Gastroesophageal sphincter (tissue), 4 donors: Measurements from ENCODE around the gene IQSEC1. TPM values are rescaled to one million over a fixed set of nuclear protein-coding genes. Genes with fewer than 3 reads are reported as not detected.

Experiments used
- ATAC-seq: fragments of 150-250 bp; one replicate; pipeline ENCODE4 v1.9.1; 2016; ENCODE audit warnings: mild to moderate bottlenecking, moderate library complexity
- H3K27ac ChIP-seq, 4 donors: fragments of 200-600 bp; sonication (generic) in 3 of 4; 1 replicate in 3 of 4; 2 replicates in 1 of 4; pipeline ENCODE4 v1.5.1; 2016 to 2019
- H3K27me3 ChIP-seq: fragments of 200-600 bp; sonication (generic); one replicate; pipeline ENCODE4 v1.5.1; 2019
- H3K36me3 ChIP-seq, 2 donors: fragments of 200-600 bp; sonication (generic); one replicate each; pipeline ENCODE4 v1.5.1; 2019; ENCODE audit warnings: control low read depth in 1 of 2
- H3K4me1 ChIP-seq, 3 donors: fragments of 200-600 bp; sonication (generic); 1 replicate in 2 of 3; 2 replicates in 1 of 3; pipeline ENCODE4 v1.5.1; 2016 to 2019; ENCODE audit warnings: control low read depth in 2 of 3
- H3K4me3 ChIP-seq, 2 donors: fragments of 200-600 bp; sonication (generic); one replicate each; pipeline ENCODE4 v1.5.1; 2019; ENCODE audit warnings: mild to moderate bottlenecking in 1 of 2, moderate library complexity in 1 of 2
- H3K9me3 ChIP-seq, 3 donors: fragments of 200-600 bp; sonication (generic); one replicate each; pipeline ENCODE4 v1.5.1; 2017 to 2019; ENCODE audit warnings: control low read depth in 2 of 3
- CTCF ChIP-seq, 4 experiments: fragments of 200-600 bp in 2 of 4; fragments of 450-650 bp in 2 of 4; sonication (generic) in 1 of 4; IDR thresholded peaks; one replicate each; pipeline ENCODE4 v1.5.1; 2017 to 2019; ENCODE audit warnings: antibody characterized with exemption in 4 of 4, mild to moderate bottlenecking in 2 of 4, moderate library complexity in 2 of 4
- EP300 ChIP-seq: sonication (generic); formaldehyde crosslinking; IDR thresholded peaks from one replicate; pipeline ENCODE4 v1.6.1; 2017; ENCODE audit warnings: antibody characterized with exemption, mild to moderate bottlenecking
- POLR2A ChIP-seq, 2 donors: fragments of 450-650 bp; IDR thresholded peaks; one replicate each; pipeline ENCODE4 v1.6.1; 2017; ENCODE audit warnings: antibody characterized with exemption in 2 of 2, mild to moderate bottlenecking in 2 of 2, moderate library complexity in 1 of 2
- POLR2AphosphoS5 ChIP-seq: sonication (generic); formaldehyde crosslinking; IDR thresholded peaks from one replicate; pipeline ENCODE4 v1.6.1; 2017; ENCODE audit warnings: antibody characterized with exemption
- WGBS, 2 donors: methylation state at CpG; one replicate each; pipeline ENCODE4 v1.1.5; 2018; ENCODE audit warnings: low coverage in 1 of 2; 5-methylcytosine and 5-hydroxymethylcytosine counted together
- total RNA-seq, 4 donors: library from RNA; depleted of rRNA; stranded (reverse); fragments of >200 nt; gene quantifications; one replicate each; pipeline ENCODE4 v1.1.0, GENCODE V29; 2016

IQSEC1 gene
- total RNA-seq, 4 donors from 2014 or later, result 49.5 to 104 (median 61.7) TPM

DNA sequence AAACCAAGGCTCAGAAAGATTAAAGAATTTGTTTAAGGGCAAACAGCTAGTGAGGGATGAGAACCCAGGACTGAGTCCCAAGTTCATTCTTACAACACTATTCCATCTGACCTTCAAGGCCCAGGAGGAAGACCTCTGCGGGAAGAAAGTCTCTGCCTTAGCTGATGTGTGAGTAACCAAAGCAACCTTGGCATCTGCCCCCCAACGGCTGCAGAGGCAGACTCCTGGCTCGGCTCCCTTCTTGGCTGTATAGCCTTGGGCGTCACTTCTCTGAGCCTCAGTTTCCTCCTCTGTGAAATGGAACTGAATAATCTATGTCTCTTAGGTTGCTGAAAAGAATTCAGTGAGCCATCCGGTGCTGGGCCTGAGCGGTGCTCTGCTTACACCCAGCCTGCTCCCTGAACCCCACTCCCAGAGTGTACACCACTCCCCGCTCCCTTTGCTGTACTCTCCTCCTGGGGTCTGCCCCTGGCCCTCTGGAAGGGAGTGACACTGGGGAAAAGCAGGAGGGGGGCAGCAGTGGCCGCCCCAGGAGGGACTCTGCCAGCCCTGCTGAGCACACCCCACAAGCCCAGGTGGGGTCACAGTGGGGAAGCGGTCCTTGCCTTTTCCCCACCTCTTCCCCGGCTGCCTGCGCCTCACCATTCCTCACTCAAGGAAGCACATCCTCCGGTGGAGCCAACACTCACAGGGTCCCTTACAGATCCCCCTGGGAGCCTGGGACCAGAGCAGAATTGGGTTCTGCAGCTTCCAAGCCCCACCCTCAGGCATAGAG is 97.3 kb downstream of the IQSEC1 start:
- Histone ChIP-seq H3K4me1 (no peaks in the 10 kb centered on the region), H3K4me3 (no peak overlapping the region), H3K36me3 (no peaks in the 10 kb centered on the region), H3K27me3 (no peaks in the 10 kb centered on the region), H3K9me3 (no peaks in the 10 kb centered on the region), H3K27ac (no peak overlapping the region)
- TF ChIP-seq POLR2AphosphoS5 (no peak), POLR2A (IDR thresholded peaks at IDR 0.05) (no peak), CTCF (IDR thresholded peaks at IDR 0.05) (no peak), EP300 (no peak)
- WGBS, 2 donors, result 63 to 81% methylated on average over 4 to 5 of the region's 12 CpGs
- ATAC-seq, result no peak

GRCh38 chr3:12974819-12975218 is 98.4 kb downstream of the IQSEC1 start:
- no peak overlapping the region for H3K4me3 ChIP-seq
- WGBS, 2 donors, result 80% methylated on average over 1 of the region's 6 CpGs; no CpG with 5 or more reads in 1 of the 2 donors
- no peaks in the 10 kb centered on the region for H3K36me3 ChIP-seq
- H3K9me3 ChIP-seq, result no peaks in the 10 kb centered on the region
- no peak overlapping the region for H3K27ac ChIP-seq
- TF ChIP-seq CTCF (IDR thresholded peaks at IDR 0.05) (no peak), POLR2AphosphoS5 (no peak), POLR2A (IDR thresholded peaks at IDR 0.05) (no peak), EP300 (no peak)
- peaks cover 0 to 4% (median 0%) of the 10 kb centered on the region in 3 donors for H3K4me1 ChIP-seq
- ATAC-seq, result no peak
- no peaks in the 10 kb centered on the region for H3K27me3 ChIP-seq

DNA sequence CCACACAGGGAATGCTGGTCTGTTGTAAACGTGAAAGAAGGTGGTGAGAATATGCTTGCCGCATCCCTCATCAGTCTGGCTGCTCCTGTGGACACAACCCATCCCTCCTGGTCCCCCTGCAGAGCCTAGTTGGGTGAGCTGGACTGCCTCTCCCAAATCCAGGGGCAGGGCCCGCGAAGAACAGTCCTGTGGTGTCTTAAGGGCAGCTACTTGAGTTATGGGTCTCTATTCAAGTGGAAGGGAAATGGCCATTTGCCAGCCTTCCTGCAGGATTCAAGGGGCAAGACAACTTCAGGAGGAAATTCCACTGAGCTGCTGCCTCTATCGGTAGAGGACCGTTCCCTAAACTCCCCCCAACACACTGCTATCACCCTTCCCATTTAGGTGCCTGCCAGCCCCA is 98.9 kb downstream of the IQSEC1 start:
- Histone ChIP-seq H3K4me1 (peaks cover 0 to 8% (median 5%) of the 10 kb centered on the region in 3 donors), H3K36me3 (no peaks in the 10 kb centered on the region), H3K27me3 (no peaks in the 10 kb centered on the region), H3K4me3 (no peak overlapping the region), H3K9me3 (no peaks in the 10 kb centered on the region), H3K27ac (no peak overlapping the region)
- no peak for TF ChIP-seq POLR2A (IDR thresholded peaks at IDR 0.05)
- no peak for TF ChIP-seq POLR2AphosphoS5
- no peak for ATAC-seq
- 60% methylated on average over 1 of the region's 6 CpGs; no CpG with 5 or more reads in 1 of the 2 donors for WGBS, 2 donors

GRCh38 chr3:12973827-12974226 is 99.4 kb downstream of the IQSEC1 start:
- no peak overlapping the region for H3K27ac ChIP-seq
- H3K9me3 ChIP-seq, result no peaks in the 10 kb centered on the region
- no peak overlapping the region for H3K4me3 ChIP-seq
- TF ChIP-seq EP300, result no peak
- 70 to 93% methylated on average over 2 to 3 of the region's 6 CpGs for WGBS, 2 donors
- ATAC-seq, result no peak
- no peaks in the 10 kb centered on the region for H3K27me3 ChIP-seq
- no peaks in the 10 kb centered on the region for H3K36me3 ChIP-seq
- H3K4me1 ChIP-seq, result peaks cover 0 to 13% (median 7%) of the 10 kb centered on the region in 3 donors

GRCh38 chr3:12972781-12973702 is 100.2 kb downstream of the IQSEC1 start:
- no peaks in the 10 kb centered on the region for H3K27me3 ChIP-seq
- no peak overlapping the region for H3K27ac ChIP-seq
- H3K36me3 ChIP-seq, result no peaks in the 10 kb centered on the region
- peaks cover 0 to 21% (median 11%) of the 10 kb centered on the region in 3 donors for H3K4me1 ChIP-seq
- no peak for ATAC-seq
- 81 to 86% methylated on average over 8 to 10 of the region's 10 CpGs for WGBS, 2 donors
- TF ChIP-seq POLR2AphosphoS5 (no peak), POLR2A (IDR thresholded peaks at IDR 0.05) (no peak), EP300 (no peak), CTCF (IDR thresholded peaks at IDR 0.05) (no peak)
- H3K9me3 ChIP-seq, result no peaks in the 10 kb centered on the region
- H3K4me3 ChIP-seq, result no peak overlapping the region
